HG03442 (cell line): ENCODE results near the gene UCHL3.
A peak's percentile ranks its signal among the peaks of the same experiment; 100 is the strongest.

Source experiments
- ATAC-seq: cut with Tn5 transposase; IDR thresholded peaks from one replicate; pipeline ENCODE4 v1.9.1; 2021; ENCODE audit warnings: mild to moderate bottlenecking, moderate library complexity; ENCODE audit not compliant: unreplicated experiment

UCHL3 gene

DNA sequence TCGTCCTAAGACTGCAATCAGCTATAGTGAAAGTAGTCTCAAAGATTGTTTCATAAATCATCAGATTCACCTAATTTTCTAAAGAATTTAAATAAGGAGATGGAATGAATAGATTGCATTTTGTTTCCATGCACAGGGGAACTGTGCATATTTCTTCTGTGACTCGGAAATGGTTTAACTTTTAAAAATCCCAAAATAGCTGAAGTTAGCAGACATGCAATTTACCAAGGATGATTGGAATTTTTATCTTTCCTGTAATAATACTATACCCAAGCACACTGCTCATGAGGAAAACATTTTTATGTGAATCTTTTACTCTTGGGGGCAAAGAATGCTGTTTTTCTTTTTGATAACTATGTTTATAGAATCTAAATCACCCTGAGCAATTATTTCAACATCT lies 71.6 kb downstream of the UCHL3 start:
- no peak for ATAC-seq

DNA sequence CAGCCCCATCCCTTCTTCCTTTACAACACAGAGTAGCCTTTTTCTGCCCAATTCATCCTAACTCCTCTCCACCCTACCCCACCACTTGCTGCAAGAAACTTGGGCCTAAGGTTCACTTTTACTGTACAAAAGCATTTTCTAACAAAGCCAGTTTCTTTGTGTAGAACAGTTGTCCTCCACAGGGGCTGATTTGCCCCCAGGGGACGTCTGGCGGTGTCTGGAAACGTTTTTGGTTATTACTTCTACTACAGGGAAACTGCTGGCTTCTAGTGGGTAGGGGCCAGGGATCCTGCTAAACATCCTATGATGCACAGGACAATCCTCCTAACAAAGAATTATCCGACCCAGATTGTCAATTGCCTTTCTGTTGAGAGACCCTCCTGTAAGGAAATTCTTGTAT lies 79.2 kb downstream of the UCHL3 start:
- no peak for ATAC-seq

DNA sequence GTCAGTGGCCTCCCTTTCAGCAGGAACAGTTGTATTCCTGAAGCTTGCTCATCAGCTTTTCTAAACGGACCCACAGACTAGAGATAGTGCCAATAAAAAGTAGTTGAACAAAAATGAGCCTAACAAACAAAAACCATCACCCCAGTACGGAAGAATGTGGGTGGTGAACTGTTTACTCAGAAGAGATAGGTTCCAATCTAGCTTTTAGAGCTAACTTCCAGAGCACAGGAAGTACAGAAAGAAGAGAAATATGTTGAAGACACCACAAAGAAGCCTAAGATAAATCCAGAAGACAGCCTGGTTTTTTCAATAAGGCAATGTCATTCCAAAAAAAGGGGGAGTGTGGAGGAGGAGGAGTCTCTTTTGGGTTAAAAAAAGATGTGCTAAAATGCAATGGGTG lies 83.7 kb downstream of the UCHL3 start:
- ATAC-seq = no peak

DNA sequence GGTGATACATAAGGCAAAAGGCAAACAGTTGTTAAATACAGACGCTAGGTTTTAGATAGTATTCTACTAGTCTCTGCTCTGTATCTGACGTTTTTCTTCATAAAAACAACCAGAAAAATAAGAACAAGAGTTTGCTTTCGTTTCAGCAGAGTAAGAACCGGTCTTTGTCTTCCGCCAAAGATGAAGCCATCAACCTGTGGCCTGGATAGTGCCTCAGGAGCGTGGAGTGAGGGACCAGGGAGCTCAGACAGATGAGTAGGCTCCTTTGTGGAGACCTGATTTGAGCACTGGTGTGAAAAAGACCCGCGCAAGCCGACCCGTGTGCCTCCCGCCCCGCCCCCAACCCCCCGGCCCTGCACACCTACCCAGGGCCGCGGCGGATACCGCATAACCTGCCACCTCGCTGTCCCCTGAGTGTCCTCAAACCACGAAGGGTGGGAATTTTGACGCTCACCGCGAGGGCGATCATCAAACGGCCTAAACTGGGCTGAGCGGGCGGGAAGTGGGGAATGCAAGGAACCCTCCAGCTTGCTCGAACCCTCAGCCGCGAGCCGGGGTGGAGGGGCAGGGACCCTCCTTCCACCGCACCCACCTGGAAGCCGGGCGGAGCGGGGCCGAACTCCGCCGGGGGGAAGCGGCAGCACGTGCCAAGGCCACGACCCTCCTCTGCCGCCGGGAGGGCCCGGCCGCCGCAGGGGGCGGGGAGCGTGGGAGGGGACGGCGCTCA lies 85.7 kb downstream of the UCHL3 start:
- no peak for ATAC-seq

DNA sequence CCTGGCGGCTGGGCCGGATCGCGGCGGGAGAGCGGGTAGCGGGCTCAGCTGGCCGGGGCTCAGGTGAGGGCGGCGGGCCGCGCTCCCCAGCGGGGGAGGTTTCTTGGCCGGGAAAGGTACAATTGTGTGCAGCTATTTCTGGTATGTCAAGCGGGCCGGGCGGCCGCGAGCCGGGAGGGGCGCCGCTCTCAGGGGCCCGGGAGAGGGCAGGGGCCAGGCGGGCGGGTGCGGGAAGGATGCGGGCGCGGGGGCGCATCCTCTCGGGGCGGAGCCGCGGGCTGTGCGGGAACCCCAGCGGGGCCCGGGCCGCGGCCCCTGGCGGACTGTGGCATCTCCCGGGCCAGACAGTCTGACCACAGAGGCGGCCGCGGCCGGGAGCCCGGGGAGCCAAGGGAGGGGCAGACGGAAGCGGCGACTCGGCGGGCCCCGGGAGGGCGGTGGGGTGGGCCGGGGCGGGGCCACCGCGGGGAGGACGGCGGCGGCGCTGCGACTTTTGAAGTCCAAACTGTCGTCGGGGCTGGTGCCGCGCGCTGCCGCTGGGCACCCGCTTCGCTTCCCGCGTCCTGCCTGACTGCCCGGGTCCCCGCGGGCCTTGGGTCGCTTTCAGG lies 86.3 kb downstream of the UCHL3 start, which contains the start of gene LMO7:
LMO7 (plus strand) TSS at position 503 of the 608 bp plus-strand sequence. CDS start 328 bp downstream, outside the sequence.
- ATAC-seq = peak; percentile 67

DNA sequence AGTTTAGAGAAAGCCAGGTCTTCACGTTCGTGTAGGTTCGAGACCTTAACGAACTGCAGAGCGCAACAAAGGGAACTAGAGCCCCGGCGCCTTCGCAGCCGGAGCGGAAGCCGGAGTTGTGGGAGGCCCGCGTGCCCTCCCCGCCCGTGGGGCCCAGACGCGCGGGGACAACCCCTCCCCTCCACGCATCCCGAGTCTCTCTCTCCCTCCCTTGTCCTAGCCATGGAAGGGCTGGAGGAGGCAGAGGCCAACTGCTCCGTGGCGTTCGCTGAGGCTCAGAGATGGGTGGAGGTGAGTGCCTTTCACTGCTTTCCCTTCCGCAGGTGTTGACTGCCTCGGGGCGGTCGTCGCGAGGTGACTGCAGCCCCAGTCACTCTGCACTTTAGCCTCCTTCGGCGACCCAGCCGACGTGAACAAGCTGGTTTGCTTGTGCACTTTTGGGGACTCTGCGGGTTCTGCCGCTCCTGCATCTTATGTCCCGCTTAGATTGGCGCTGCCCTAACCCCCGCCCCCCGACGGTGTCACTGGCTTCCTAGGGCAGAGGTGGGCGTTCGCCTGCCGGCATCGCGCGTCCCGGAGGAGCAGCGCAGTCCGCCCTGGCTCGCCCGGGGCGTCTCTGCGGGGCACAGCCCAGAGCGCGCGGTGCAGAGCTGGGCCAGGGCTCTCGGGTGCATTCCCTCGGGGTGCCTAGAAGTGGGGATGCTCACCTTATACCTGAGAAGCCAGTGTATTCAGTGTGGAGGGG lies 87.0 kb downstream of the UCHL3 start:
- peak; percentile 41 for ATAC-seq

DNA sequence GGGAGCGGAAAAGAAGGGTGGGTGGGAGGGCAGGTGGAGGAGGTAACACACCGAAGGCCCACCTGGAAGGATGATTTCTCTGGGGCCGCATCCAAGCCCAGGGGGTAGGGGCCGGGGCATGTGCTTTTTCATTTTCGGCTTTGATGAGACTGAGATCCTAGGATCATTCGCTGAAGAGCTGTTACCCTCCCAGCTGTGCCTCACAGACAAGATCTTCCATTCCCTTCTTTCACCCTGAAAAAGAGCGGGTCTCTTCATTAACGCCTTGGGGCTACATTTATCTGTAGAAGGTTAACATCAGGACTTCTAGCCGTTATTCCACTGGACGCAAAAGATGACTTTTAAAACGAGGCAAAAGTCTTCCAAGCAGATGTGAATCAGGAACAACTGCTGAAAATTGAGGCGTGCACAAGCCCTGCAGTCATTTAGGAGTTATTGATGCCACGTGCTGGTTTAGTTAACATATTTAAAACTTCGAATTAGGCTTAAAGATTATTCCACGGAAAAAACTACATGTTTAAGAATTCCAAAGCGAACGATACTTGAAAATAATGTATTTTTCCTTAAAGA lies 87.7 kb downstream of the UCHL3 start:
- no peak for ATAC-seq

DNA sequence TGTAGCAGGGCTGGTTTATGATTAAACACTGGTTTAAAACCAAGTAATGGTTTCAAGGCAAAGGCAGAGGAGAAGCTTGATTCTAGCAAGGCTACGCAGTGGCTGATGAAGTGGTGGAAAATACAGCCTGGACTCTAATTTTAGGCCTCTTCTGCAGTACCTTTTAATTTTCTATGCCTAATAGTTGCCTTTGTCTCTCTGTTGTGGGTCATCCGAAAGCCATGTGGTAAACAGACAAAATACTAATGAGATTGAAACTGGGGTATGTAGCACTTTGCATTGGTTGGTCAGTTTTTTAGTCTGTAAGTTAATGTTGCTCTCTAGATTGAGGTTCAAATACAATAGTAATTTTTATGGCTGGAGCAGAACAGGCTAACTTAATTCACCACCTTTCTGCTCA lies 89.9 kb downstream of the UCHL3 start:
- no peak for ATAC-seq

DNA sequence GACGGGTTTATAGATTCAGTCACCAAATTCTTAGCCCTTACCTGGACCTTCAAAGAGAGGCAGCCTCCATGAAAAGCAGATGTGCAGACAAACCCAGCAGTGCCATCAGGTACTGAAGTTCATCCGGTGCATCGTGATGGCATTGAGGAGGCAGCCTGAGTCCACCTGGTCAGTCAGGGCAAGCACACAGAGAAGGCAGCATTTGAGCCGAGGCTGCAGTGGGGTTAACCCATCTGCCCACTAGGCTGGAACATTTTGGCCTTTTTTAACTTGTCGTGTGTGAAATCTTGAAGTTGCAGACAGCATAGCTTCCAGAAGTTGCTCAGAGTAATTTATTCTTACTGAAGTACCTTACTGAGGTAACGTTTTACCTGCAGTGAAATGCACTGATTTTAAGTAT lies 91.4 kb downstream of the UCHL3 start:
- no peak for ATAC-seq

DNA sequence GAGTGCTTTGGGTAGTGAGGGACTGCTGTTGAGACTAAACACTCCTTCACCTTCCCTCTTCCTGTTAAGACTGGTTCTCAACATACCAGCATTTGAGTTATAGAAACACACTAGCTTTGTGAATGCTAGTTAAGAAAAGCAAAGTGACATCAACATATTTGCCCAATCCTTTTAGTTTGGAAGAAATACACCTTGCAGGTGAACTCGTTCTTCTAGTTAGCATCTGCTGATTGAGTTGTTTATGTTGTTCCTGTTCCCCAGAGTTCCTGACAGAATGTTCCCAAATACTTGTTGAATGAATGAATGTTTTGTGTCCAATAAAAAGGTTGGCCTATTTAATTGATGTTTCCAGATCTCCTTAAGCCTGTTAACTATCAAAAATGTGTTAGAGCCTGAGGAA lies 93.6 kb downstream of the UCHL3 start:
- ATAC-seq = no peak

DNA sequence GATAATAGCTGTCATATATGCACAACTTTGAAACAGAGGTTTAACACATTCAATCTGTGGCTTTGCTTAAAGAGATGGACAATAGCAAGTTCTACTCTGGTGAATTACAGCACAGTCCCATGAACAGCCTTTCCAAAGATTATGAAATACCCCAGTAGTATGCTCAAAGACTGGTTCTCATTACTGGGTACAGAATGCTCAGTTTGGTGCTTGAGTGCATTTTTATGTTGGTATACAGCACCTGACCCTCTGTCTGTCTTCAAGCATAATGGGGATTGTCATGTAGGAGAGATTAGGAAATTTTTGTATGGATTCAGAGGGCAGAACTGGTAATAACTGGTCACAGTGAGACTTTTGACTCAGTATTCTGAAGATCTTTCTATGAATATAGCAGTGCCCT lies 94.1 kb downstream of the UCHL3 start:
- ATAC-seq = no peak

DNA sequence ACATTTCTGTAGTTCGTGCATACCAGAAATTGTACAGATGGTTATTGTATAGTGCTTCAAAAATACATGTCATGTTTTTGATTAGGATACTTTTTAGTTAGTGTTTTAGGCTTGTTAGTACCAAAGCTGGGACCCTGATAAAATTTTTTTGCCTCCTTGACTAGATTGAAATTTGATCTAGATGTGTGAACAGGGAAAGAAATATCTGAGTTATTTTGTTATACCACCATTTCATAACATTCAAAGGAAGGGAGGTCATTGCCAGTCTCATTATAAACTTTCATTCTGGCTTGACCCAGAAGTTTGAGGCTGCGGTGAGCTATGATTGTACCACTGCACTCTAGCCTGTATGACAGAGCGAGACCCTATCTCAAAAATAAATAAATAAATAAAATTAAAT lies 95.5 kb downstream of the UCHL3 start:
- ATAC-seq = no peak

DNA sequence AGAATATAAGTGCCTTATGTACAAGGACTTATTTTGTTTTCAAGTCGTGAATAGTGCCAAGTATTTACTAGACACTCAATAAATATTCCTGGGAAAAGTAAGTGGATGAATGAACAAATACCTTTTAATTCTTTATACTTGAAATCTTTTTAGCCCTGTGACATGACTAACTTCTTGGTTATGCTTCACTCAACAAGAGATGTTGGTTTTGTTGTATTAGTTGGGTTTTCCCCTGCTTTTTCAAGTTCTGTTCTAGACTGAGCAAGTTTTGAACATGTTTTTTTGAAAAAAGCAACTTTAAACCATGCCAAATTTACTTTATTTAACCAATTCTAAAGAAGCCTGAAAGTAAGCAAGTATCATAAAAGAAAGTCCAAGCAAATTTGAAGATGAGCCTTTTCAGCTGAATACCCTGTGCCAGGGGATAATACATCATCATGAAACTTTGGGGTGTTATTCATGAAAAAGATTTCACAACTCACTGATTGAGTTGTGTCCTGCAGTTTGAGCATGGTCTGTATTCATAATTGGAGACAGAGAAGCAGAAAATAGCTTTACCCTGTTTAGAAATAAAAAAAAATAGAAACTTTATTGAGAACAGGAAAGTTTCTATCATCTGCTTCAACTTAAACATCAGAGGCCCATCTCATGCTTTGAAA lies 97.7 kb downstream of the UCHL3 start:
- peak; percentile 81 for ATAC-seq

DNA sequence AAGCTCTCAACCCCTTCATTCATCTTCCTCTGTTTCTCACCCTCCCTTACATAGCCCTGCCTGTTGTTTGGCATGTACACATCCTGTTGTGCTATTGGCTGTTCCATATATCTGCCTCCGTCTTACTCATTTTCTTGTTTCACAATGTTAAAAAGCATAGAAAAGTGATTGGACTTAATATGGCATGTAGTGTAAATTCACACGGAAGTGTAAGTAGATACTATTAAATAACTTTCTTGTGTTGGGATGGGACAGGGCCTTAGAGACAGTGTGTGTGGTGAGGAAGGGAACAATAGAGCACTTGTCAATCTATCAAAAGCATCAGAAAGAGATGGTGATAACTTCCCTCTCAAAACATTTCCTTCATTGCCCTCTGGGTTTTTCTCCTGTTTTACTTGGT lies 98.9 kb downstream of the UCHL3 start:
- ATAC-seq = no peak

DNA sequence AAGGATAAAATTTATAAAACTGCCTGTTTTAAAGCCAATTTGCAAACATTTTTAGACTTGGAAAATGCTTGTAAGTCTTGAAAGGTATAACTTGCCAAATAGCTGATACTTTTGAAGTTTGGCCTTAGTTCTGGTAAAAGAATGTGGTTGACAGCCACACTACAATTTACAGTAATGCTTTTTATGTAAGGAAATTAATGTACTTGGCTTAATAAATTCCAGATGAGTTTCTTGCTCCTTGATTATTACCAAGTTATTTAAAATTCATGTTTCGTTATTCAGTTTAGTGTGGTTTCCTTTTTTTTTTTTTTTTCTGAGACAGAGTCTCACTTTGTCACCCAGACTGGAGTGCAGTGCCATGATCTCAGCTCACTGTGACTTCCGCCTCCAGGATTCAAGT lies 101.4 kb downstream of the UCHL3 start:
- no peak for ATAC-seq

DNA sequence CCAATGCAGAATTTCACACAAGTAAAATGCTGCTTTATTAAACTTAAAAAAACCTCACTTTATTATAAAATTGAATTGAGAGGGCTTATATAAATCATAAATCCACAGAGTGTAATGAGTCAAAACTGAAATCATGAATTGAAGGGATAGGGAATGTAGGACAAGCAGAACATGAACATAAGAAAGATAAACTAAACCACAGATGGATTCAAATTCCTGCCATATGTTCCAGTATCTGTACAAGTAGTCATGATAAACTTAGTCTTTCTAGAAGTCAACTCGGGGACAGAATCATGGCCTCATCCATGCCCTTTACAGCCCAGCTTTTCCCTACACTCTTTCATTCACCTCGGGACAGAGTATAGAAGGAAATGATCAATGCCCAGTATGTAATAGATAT lies 103.1 kb downstream of the UCHL3 start:
- no peak for ATAC-seq
